Fibroblast of lung (primary cell): ENCODE measurements around the gene BCL11A.

Experiments used
- EZH2 ChIP-seq: IDR thresholded peaks from 2 replicates; pipeline ENCODE4 v1.5.1; 2012; ENCODE audit warnings: low read length, control low read depth, mild to moderate bottlenecking; ENCODE audit errors: missing control alignments
- TF ChIP-seq, protein P1 (sequence below), 2 donors: IDR thresholded peaks in 1 of 2; conservative IDR thresholded peaks in 1 of 2; 1 replicate in 1 of 2; 2 replicates in 1 of 2; pipeline ENCODE4 v1.5.1; 2011 to 2012; ENCODE audit warnings: low read length in 2 of 2, control low read depth in 1 of 2, inconsistent platforms in 1 of 2, low read depth in 1 of 2, mild to moderate bottlenecking in 1 of 2

DNA sequence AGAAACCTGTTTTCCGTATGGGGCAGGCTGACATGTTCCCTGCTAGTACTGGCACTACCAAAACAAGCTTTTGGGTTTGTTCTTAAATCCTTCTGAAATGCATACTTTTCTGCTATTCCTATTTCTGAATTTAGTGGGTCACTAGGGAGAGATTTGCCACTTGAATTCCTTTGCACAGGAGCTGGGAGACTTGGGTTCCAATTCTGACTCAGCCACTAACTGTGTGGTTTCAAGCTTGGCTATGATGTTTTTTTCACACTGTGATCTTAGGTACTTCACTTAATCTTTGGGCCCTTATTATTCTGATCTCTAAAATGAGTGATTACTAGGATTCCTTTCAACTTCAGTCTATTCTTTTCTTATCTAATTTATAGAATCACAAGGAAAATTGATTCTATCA lies 105.5 kb downstream of the BCL11A start:
- TF ChIP-seq, protein P1, sequence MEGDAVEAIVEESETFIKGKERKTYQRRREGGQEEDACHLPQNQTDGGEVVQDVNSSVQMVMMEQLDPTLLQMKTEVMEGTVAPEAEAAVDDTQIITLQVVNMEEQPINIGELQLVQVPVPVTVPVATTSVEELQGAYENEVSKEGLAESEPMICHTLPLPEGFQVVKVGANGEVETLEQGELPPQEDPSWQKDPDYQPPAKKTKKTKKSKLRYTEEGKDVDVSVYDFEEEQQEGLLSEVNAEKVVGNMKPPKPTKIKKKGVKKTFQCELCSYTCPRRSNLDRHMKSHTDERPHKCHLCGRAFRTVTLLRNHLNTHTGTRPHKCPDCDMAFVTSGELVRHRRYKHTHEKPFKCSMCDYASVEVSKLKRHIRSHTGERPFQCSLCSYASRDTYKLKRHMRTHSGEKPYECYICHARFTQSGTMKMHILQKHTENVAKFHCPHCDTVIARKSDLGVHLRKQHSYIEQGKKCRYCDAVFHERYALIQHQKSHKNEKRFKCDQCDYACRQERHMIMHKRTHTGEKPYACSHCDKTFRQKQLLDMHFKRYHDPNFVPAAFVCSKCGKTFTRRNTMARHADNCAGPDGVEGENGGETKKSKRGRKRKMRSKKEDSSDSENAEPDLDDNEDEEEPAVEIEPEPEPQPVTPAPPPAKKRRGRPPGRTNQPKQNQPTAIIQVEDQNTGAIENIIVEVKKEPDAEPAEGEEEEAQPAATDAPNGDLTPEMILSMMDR (conservative IDR thresholded peaks at IDR 0.05 in 1 of 2, IDR thresholded peaks at IDR 0.05 in 1 of 2; ENCODE audit: low read depth in 1 of 2, low read length in 2 of 2) = no peak
- TF ChIP-seq EZH2 = no peak
